Erythroblast (primary cell): Measurements from ENCODE around the gene ERVFRD-1.

ENCODE experiments used
- GATA1 ChIP-seq: IDR thresholded peaks from 2 replicates; pipeline ENCODE4 v1.6.1; 2011; ENCODE audit warnings: low read depth, mild to moderate bottlenecking, control low read depth, low read length, moderate library complexity
- POLR2A ChIP-seq: IDR thresholded peaks from 2 replicates; pipeline ENCODE4 v1.6.1; 2011; ENCODE audit warnings: mild to moderate bottlenecking, low read length

GRCh38 chr6:11083956-11084355, 27.6 kb downstream of the ERVFRD-1 start:
- no peak for TF ChIP-seq POLR2A
- no peak for TF ChIP-seq GATA1
